ENCODE results near the gene EID1.

DNA sequence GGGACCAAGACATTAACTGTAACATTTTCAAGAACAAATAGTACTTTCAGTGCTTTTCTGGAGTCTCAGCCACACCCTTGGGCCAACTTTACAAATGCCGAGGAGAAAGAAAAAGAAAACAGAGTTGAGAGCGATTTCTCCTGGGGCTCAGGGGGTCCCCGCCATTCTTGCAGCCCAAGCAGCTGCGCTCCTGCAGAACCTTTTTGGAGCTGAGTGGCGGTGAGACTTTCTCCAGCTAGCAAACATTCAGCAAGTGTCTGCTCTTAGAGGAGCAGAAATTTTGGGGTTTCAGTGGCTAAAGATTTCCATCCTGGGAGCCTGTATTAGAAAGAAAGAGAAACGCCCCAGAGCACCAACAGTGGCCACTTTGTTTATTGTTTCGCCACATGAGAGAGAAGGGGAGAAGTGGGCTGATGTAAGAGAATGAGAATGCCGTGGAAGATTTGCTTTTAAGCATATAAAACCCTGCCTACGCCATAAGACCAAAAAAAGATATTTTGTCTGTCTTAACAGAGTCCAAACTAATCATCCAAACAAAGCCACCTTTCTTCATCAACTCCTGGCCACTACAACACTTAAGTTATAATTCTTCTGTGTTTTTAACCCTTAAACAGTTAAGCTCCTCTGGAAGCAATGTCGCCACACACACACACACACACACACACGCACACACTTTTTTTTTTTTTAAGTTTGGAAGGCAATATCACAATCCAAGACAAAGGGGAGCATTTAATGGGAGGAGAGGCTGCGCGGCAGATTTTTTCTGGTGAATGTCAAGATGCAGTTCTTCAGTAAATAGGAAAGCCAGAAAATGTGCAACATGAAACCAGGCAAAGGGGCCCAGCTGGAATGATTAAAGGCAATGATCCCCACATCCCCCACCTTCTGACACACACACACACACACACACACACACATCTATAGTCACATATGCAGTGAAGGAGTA lies 19.2 kb downstream of the EID1 start:
- TF ChIP-seq EZH2 (IDR thresholded peaks at IDR 0.05; ENCODE audit: low read length, unreplicated experiment), result no peak
- TF ChIP-seq CTCF (conservative IDR thresholded peaks at IDR 0.05; ENCODE audit: low read depth, low read length), result no peak
- TF ChIP-seq EZH2phosphoT487 (IDR thresholded peaks at IDR 0.05; ENCODE audit: borderline replicate concordance, low read length), result no peak

Data from PC-3 (cell line).